ENCODE results near the gene SIGLEC14.

The SIGLEC14 gene

DNA sequence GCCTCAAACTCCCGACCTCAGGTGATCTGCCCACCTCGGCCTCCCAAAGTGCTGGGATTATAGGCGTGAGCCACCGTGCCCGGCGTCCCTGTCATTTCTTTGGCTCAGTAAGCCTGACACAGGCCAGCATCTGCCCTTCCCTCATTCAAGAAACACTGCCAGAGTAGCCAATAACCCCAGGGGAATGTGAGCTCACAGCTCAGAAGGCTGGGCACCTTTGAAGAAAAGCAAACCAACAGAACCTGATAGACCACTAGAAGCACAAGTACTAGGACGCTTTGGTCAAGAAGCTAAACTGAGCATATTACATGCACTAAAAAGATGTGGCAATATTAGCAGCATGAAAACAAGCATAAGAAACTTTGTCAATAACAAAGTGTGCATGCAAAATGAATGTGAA, 30.6 kb downstream of the SIGLEC14 start:
- H3K4me3 ChIP-seq (ENCODE audit: low read length in 2 of 2) = no peak overlapping the region
- no peaks in the 10 kb centered on the region for H3K4me1 ChIP-seq (ENCODE audit: control insufficient read depth, insufficient read depth, low read length)
- H3K27ac ChIP-seq (ENCODE audit: low read length) = no peak overlapping the region
- H3K36me3 ChIP-seq (ENCODE audit: control insufficient read depth in 2 of 2, insufficient read depth in 2 of 2, low read length in 2 of 2) = no peaks in the 10 kb centered on the region
- peaks cover 9 to 10% of the 10 kb centered on the region in 2 donors for H3K27me3 ChIP-seq (ENCODE audit: control insufficient read depth in 1 of 2, insufficient read depth in 2 of 2, low read length in 2 of 2)
- H3K9me3 ChIP-seq (ENCODE audit: control insufficient read depth in 2 of 2, low read length in 2 of 2) = no peaks in the 10 kb centered on the region
- H3K9ac ChIP-seq (ENCODE audit: low read length in 2 of 2) = no peak overlapping the region

- Histone ChIP-seq H3K4me3 (ENCODE audit: low read length in 2 of 2) (no peak overlapping the region), H3K4me1 (ENCODE audit: control insufficient read depth, insufficient read depth, low read length) (no peaks in the 10 kb centered on the region), H3K9ac (ENCODE audit: low read length in 2 of 2) (no peak overlapping the region), H3K27ac (ENCODE audit: low read length) (no peak overlapping the region), H3K27me3 (ENCODE audit: control insufficient read depth in 1 of 2, insufficient read depth in 2 of 2, low read length in 2 of 2) (peaks cover 9 to 10% of the 10 kb centered on the region in 2 donors), H3K36me3 (ENCODE audit: control insufficient read depth in 2 of 2, insufficient read depth in 2 of 2, low read length in 2 of 2) (no peaks in the 10 kb centered on the region), H3K9me3 (ENCODE audit: control insufficient read depth in 2 of 2, low read length in 2 of 2) (no peaks in the 10 kb centered on the region)
These were observed 31.8 kb downstream of the SIGLEC14 start for GRCh38 chr19:51614789-51615188.

- H3K4me1 ChIP-seq (ENCODE audit: control insufficient read depth, insufficient read depth, low read length) = no peaks in the 10 kb centered on the region
- H3K9me3 ChIP-seq (ENCODE audit: control insufficient read depth in 2 of 2, low read length in 2 of 2) = no peaks in the 10 kb centered on the region
- H3K4me3 ChIP-seq (ENCODE audit: low read length in 2 of 2) = no peak overlapping the region
These were observed 36.0 kb downstream of the SIGLEC14 start for GRCh38 chr19:51610576-51610975.

GRCh38 chr19:51607920-51608562, 38.6 kb downstream of the SIGLEC14 start:
- Histone ChIP-seq H3K4me3 (ENCODE audit: low read length in 2 of 2) (no peak overlapping the region), H3K36me3 (ENCODE audit: control insufficient read depth in 2 of 2, insufficient read depth in 2 of 2, low read length in 2 of 2) (no peaks in the 10 kb centered on the region), H3K27ac (ENCODE audit: low read length) (no peak overlapping the region), H3K27me3 (ENCODE audit: control insufficient read depth in 1 of 2, insufficient read depth in 2 of 2, low read length in 2 of 2) (peaks cover 0 to 3% of the 10 kb centered on the region in 2 donors), H3K9me3 (ENCODE audit: control insufficient read depth in 2 of 2, low read length in 2 of 2) (no peaks in the 10 kb centered on the region), H3K9ac (ENCODE audit: low read length in 2 of 2) (no peak overlapping the region), H3K4me1 (ENCODE audit: control insufficient read depth, insufficient read depth, low read length) (no peaks in the 10 kb centered on the region)

More at GRCh38 chr19:51610576-51610975, 36.0 kb downstream of the SIGLEC14 start:
- Histone ChIP-seq H3K27ac (ENCODE audit: low read length) (no peak overlapping the region), H3K27me3 (ENCODE audit: control insufficient read depth in 1 of 2, insufficient read depth in 2 of 2, low read length in 2 of 2) (peaks cover 9% of the 10 kb centered on the region in 2 donors), H3K9ac (ENCODE audit: low read length in 2 of 2) (no peak overlapping the region), H3K36me3 (ENCODE audit: control insufficient read depth in 2 of 2, insufficient read depth in 2 of 2, low read length in 2 of 2) (no peaks in the 10 kb centered on the region)

- no peak overlapping the region for H3K9ac ChIP-seq (ENCODE audit: low read length in 2 of 2)
- H3K9me3 ChIP-seq (ENCODE audit: control insufficient read depth in 2 of 2, low read length in 2 of 2) = no peaks in the 10 kb centered on the region
- peaks cover 0 to 3% of the 10 kb centered on the region in 2 donors for H3K27me3 ChIP-seq (ENCODE audit: control insufficient read depth in 1 of 2, insufficient read depth in 2 of 2, low read length in 2 of 2)
- H3K4me3 ChIP-seq (ENCODE audit: low read length in 2 of 2) = no peak overlapping the region
- H3K27ac ChIP-seq (ENCODE audit: low read length) = no peak overlapping the region
- no peaks in the 10 kb centered on the region for H3K36me3 ChIP-seq (ENCODE audit: control insufficient read depth in 2 of 2, insufficient read depth in 2 of 2, low read length in 2 of 2)
- no peaks in the 10 kb centered on the region for H3K4me1 ChIP-seq (ENCODE audit: control insufficient read depth, insufficient read depth, low read length)
These were observed 39.5 kb downstream of the SIGLEC14 start for GRCh38 chr19:51607077-51607476.

- Histone ChIP-seq H3K9me3 (ENCODE audit: control insufficient read depth in 2 of 2, low read length in 2 of 2) (no peaks in the 10 kb centered on the region), H3K4me1 (ENCODE audit: control insufficient read depth, insufficient read depth, low read length) (no peaks in the 10 kb centered on the region), H3K27ac (ENCODE audit: low read length) (no peak overlapping the region), H3K9ac (ENCODE audit: low read length in 2 of 2) (no peak overlapping the region), H3K27me3 (ENCODE audit: control insufficient read depth in 1 of 2, insufficient read depth in 2 of 2, low read length in 2 of 2) (peaks cover 14 to 29% of the 10 kb centered on the region in 2 donors), H3K36me3 (ENCODE audit: control insufficient read depth in 2 of 2, insufficient read depth in 2 of 2, low read length in 2 of 2) (no peaks in the 10 kb centered on the region), H3K4me3 (ENCODE audit: low read length in 2 of 2) (no peak overlapping the region)
These were observed 44.3 kb downstream of the SIGLEC14 start for GRCh38 chr19:51602189-51602854.

DNA sequence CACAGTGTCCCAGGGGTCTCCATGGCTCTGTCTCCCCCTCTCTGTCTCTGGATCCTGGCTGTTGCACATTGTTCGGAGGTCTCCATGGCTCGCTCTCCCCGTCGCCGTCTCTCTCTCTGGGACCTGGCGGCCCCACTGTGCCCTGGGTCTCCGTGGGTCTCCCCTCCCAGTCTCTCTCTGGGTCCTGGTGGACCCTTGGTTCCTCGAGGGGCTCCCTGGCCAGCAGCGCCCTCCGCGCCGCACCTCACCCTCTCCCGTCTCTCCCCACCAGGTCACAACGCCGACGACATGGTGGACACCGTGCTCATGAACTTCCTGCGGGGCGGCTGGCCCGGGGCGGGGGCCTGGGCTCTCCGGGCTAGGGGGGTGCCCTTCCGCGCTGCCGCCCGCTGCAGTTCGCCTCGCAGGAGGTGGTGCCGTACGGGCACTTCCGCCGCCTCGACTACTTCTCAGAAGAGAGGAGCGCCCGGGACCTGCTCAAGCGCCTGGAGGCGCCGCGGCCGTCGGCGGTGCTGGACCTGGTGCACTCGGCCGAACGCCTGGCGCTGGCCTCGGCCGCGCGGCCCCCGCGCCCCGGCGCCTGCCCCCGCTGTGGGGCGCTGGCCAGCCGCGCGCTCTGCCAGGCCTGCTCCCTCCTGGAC, 45.6 kb downstream of the SIGLEC14 start:
- Histone ChIP-seq H3K27ac (ENCODE audit: low read length) (no peak overlapping the region), H3K4me1 (ENCODE audit: control insufficient read depth, insufficient read depth, low read length) (no peaks in the 10 kb centered on the region), H3K9me3 (ENCODE audit: control insufficient read depth in 2 of 2, low read length in 2 of 2) (no peaks in the 10 kb centered on the region), H3K36me3 (ENCODE audit: control insufficient read depth in 2 of 2, insufficient read depth in 2 of 2, low read length in 2 of 2) (no peaks in the 10 kb centered on the region), H3K9ac (ENCODE audit: low read length in 2 of 2) (no peak overlapping the region), H3K4me3 (ENCODE audit: low read length in 2 of 2) (no peak overlapping the region), H3K27me3 (ENCODE audit: control insufficient read depth in 1 of 2, insufficient read depth in 2 of 2, low read length in 2 of 2) (peaks cover 15 to 29% of the 10 kb centered on the region in 2 donors)

DNA sequence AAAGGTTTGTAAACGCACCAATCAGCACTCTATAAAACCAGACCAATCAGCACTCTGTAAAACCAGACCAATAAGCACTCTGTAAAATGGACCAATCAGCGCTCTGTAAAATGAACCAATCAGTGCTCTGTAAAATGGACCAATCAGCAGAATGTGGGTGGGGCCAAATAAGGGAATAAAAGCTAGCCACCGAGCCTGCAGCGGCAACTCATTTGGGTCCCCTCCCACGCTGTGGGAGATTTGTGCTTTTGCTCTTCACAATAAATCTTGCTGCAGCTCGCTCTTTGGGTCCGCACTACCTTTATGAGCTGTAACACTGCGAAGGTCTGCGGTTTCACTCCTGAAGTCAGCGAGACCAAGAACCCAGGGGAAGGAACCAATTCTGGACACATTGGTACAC, 47.5 kb downstream of the SIGLEC14 start:
- H3K4me1 ChIP-seq (ENCODE audit: control insufficient read depth, insufficient read depth, low read length) = peaks cover 10% of the 10 kb centered on the region
- H3K9me3 ChIP-seq (ENCODE audit: control insufficient read depth in 2 of 2, low read length in 2 of 2) = no peaks in the 10 kb centered on the region
- no peaks in the 10 kb centered on the region for H3K36me3 ChIP-seq (ENCODE audit: control insufficient read depth in 2 of 2, insufficient read depth in 2 of 2, low read length in 2 of 2)
- H3K9ac ChIP-seq (ENCODE audit: low read length in 2 of 2) = no peak overlapping the region
- peaks cover 18 to 29% of the 10 kb centered on the region in 2 donors for H3K27me3 ChIP-seq (ENCODE audit: control insufficient read depth in 1 of 2, insufficient read depth in 2 of 2, low read length in 2 of 2)
- no peak overlapping the region for H3K27ac ChIP-seq (ENCODE audit: low read length)
- no peak overlapping the region for H3K4me3 ChIP-seq (ENCODE audit: low read length in 2 of 2)

- H3K36me3 ChIP-seq (ENCODE audit: control insufficient read depth in 2 of 2, insufficient read depth in 2 of 2, low read length in 2 of 2) = no peaks in the 10 kb centered on the region
- no peak overlapping the region for H3K9ac ChIP-seq (ENCODE audit: low read length in 2 of 2)
- no peaks in the 10 kb centered on the region for H3K9me3 ChIP-seq (ENCODE audit: control insufficient read depth in 2 of 2, low read length in 2 of 2)
- no peak overlapping the region for H3K27ac ChIP-seq (ENCODE audit: low read length)
- peaks cover 18 to 29% of the 10 kb centered on the region in 2 donors for H3K27me3 ChIP-seq (ENCODE audit: control insufficient read depth in 1 of 2, insufficient read depth in 2 of 2, low read length in 2 of 2)
- peaks cover 16% of the 10 kb centered on the region for H3K4me1 ChIP-seq (ENCODE audit: control insufficient read depth, insufficient read depth, low read length)
- no peak overlapping the region for H3K4me3 ChIP-seq (ENCODE audit: low read length in 2 of 2)
These were observed 48.3 kb downstream of the SIGLEC14 start for GRCh38 chr19:51598159-51598915.
